ENCODE results near the gene MAP7D2.
A peak's percentile ranks its signal among the peaks of the same experiment; 100 is the strongest.

MAP7D2 gene

DNA sequence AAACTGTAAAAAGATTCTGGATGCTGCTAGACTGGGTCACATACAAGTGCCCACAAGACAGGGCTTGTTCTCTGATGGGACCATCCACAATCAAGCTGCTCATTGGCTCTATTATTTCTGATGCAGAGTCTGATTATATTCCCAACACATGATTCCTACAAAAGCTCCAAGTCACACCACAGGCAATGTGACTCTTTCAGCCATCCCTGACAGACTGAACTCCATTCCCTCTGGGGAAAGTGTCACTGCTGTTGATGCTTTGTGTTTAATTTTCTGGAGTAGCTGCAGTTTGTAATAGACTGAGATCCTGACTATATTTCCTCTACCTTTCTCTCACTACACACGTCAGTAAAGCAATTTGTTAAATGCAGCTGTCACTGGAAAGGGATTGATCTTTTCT is 70.5 kb downstream of the MAP7D2 start:
- DNase-seq (ENCODE audit: low read depth in 2 of 2, low spot score in 1 of 2), result no peak

- DNase-seq (ENCODE audit: low read depth in 2 of 2, low spot score in 1 of 2), result no peak
These were observed 74.5 kb downstream of the MAP7D2 start for GRCh38 chrX:20042221-20042620.

- no peak for DNase-seq (ENCODE audit: low read depth in 2 of 2, low spot score in 1 of 2)
These were observed 77.7 kb downstream of the MAP7D2 start for GRCh38 chrX:20038966-20039365.

DNA sequence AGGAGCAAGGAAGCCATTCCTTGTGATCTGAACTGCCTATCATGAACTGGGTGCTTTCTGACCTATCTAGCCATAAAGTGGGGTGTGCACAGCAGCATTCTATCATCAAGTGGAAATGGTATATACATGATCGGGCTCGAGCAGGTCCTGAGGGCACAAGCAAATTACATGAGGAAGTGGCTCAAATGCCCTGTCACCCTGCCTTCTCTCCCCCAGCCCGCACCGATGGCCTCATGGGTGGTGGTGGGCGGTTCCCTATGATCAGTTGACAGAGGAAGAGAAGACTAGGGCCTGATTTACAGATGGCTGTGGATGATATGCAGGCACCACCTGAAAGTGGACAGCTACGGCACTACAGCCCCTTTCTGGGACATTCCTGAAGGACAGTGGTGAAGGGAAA is 79.5 kb downstream of the MAP7D2 start:
- no peak for DNase-seq (ENCODE audit: low read depth in 2 of 2, low spot score in 1 of 2)

DNA sequence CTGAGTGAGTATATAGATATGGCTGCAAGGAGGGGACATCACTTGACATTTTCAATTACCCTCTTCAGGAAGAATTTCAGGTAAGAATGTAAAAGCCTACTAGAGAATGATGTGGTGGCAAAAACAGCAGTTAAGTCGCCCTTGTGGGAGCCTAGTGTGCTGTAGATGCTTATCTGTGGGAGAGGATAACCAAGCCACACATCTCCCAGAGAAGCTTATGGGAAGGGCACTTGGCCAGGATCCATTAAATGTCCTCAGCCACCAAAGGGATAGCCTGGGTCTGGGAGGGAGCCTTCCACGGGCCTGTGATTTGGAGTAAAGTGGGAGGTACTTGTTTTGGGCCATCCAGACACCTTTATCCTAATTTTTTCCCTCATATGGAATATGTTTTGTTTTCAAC is 84.5 kb downstream of the MAP7D2 start:
- DNase-seq (ENCODE audit: low read depth in 2 of 2, low spot score in 1 of 2), result no peak

- DNase-seq (ENCODE audit: low read depth in 2 of 2, low spot score in 1 of 2), result no peak
These were observed 87.0 kb downstream of the MAP7D2 start for GRCh38 chrX:20029728-20030127.

GRCh38 chrX:20028588-20028987 is 88.1 kb downstream of the MAP7D2 start:
- DNase-seq (ENCODE audit: low read depth in 2 of 2, low spot score in 1 of 2), result no peak

DNA sequence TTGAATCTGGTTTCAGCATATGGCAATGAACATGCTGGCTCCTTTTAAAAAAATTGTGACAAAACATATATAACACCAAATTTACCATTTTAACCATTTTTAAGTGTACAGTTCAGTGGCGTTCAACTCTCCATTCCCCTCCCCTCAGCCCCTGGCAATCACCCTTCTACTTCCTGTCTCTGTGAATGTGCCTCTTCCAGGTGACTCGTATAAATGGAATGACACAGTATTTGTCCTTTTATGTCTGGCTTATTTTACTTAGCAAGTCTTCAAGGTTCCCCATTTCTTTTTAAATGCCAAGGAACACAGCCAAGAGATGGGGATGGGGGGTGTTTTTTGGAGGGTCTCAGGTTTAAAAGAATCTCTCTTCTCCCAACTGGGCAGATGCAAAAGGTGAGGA is 90.4 kb downstream of the MAP7D2 start:
- no peak for DNase-seq (ENCODE audit: low read depth in 2 of 2, low spot score in 1 of 2)

DNA sequence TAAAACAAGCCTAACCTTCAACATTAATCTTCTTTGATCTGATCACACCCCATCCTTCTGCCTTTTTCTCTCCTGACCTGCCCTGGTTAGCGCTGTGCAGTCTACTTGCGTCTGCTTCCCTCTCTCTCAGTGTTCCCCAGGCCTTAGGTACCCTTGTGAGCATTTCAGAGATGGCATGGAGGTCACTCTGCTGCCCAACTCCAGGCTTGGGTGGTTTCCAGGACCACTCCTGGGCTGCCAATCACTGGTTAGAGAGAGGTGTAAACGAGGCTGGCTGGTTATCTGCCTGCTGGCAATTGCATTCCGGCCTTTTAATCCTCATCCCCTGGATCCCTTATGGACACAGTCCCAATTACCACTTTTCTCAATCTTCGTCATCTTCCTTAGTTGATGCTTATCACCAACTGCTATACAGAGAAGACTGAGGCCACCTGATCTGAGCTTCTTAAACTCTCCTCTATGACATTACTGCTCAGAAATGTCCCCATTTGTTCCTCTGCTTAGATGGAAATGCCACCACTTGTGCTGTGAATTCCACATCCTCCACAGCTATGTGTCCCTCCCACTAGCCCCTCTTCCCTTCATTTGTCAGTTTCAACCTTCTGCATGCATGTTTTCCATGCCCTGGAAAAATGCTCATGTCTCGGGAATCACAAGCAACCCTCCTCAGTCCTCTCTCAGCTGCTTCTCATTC is 96.9 kb downstream of the MAP7D2 start:
- no peak for DNase-seq (ENCODE audit: low read depth in 2 of 2, low spot score in 1 of 2)

DNA sequence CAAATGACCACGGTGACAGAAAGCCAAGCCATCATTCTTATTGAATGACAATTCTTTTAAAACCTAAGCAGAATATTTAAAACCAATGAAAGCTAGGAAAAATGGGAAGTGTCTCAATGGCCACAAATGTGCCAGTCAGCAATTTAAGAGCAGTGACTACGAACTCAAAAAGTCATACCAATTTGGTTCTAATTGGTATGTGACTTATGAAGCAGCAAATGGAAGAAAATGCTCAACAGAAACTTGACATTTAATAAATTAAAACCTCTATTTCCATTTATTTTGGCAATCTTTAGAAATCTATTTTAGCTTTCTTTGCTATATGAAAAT is 100.1 kb downstream of the MAP7D2 start:
- DNase-seq (ENCODE audit: low read depth in 2 of 2, low spot score in 1 of 2), result no peak

- no peak for DNase-seq (ENCODE audit: low read depth in 2 of 2, low spot score in 1 of 2)
These were observed 100.6 kb downstream of the MAP7D2 start for GRCh38 chrX:20015945-20016615.

- DNase-seq (ENCODE audit: low read depth in 2 of 2, low spot score in 1 of 2), result no peak
These were observed 101.3 kb downstream of the MAP7D2 start for GRCh38 chrX:20015422-20015821.

- DNase-seq (ENCODE audit: low read depth in 2 of 2, low spot score in 1 of 2), result no peak
These were observed 105.1 kb downstream of the MAP7D2 start for GRCh38 chrX:20011608-20012007.

DNA sequence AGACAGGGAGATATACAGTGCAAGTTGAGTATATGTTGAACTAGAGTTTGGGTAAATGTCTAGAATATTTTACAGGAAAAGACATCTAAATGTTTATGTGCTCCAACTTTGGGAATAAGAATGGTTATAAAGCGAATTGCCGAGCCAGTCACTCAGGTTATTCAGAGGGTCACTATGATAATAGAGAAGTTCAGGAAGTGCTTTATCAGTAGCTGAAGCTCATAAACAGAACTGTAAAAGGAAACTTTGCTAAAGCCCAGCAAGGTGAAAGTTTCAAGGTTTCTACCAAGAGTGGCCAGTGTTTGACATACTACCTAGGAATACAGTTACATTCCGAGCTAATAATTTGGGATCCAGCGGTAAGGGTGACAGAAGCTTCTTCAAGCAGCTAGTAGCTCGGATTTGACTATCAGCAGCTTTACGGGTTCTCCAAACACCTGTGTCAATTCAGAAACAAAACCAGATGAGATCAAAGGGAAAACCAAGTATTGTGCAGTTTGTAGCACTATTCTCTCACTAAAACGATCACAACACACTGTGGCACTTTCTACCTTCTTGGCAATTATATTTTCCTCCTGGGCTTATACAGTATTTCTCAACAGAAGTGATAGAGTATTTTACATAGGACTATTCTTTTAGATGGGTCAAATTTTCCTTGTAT is 108.6 kb downstream of the MAP7D2 start:
- DNase-seq (ENCODE audit: low read depth in 2 of 2, low spot score in 1 of 2), result no peak

DNA sequence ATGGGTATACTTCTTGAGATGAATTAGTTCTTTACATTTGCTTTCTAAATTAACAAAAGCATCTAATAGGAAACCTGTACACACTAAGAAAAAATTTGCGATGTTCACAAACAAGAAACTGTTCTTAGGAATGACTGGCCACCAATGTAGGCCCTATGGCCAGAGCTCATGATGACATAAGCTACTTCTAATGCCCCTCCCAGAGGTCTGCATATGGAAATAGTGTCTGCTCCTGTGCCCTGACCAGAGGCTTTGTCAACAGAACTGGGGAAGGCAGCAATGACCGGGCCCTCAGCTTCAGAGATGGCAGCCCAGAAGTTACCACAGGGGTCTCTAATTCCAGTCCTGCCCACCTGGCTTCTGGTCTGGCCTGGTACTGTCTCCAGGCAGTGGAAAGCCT is 110.8 kb downstream of the MAP7D2 start:
- DNase-seq (ENCODE audit: low read depth in 2 of 2, low spot score in 1 of 2), result no peak

GRCh38 chrX:20001588-20001987 is 115.1 kb downstream of the MAP7D2 start:
- no peak for DNase-seq (ENCODE audit: low read depth in 2 of 2, low spot score in 1 of 2)

DNA sequence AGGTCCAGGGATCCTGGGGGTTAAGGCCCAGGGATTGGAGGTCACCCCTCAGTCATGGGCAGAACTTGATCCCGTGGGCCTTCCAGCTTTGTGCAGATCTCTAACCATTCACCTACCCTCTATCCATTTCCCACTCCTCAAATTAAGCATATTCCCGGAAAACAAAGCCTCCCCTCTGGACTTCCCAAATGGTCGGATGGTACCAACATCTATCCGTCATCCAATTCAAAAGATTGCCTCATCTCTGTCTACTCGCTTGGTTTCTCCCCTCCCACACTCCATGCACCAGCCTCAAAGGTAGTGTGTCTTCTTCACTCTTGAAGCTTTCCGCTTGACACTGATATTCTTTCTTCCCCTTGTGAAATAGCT is 125.4 kb downstream of the MAP7D2 start:
- no peak for DNase-seq (ENCODE audit: low read depth in 2 of 2, low spot score in 1 of 2)

DNA sequence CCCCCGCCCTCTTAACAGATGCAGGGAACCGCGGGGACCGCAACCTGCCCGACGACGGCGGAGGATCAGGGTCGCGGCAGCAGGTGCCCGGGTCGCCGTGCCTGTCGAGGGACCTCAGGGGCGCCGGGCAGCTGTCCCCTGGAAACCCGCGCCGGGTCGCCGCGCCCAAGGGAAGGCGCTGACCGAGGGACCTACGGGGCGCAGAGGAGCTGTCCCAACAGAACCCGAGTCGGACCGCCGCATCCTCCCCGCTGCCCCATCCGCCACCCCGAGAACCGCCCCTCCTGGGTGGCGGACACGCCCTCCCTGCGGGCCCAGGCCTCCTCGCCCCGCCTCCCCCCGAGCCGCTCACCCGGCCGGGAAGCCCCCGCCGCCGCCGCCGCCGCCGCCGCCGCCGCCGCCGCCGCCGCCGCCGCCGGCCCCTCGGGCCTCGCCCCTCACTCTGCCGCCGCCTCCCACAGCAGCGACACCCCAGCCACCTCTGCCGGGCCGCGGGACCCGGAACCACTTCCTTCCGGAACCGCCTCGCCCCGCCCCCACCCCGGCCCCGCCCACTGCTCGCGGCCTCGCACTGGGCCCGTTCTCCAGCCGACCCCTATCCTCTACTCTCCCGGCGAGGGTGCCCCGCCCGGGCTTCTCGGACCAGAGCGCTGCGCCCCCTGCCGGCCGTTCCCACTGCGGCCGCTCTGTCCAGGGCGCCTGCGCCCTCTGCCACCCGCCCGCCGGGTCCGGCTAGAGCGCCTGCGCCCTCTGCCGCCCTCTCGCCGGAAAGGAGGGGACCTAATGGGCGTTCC is 126.0 kb downstream of the MAP7D2 start, which contains the start of gene BCLAF3:
BCLAF3 (minus strand) TSS at position 506 of the 794 bp plus-strand sequence. CDS start 20,797 bp downstream, outside the sequence.
- peak; percentile 55 to 74 for DNase-seq (ENCODE audit: low read depth in 2 of 2, low spot score in 1 of 2)

DNA sequence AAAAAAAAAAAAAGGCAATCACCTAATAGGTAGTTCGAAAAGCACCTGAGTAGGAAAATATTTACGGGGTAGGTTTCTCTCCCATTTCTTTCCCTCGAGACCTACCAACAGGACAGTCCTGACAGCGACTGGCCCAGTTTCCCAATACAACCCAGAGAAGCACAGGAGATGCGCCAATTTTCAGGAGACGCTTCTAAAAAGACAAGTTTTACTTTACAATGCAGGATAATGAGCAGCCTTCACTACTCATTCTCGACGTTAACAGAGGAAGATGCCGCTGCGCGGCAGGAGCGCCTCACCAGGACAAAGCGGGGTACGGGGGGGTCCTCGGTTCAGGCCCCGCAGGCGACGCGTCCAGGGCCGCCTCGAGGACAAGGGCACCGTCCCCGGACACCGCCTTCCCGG is 126.6 kb downstream of the MAP7D2 start:
- no peak for DNase-seq (ENCODE audit: low read depth in 2 of 2, low spot score in 1 of 2)

DNA sequence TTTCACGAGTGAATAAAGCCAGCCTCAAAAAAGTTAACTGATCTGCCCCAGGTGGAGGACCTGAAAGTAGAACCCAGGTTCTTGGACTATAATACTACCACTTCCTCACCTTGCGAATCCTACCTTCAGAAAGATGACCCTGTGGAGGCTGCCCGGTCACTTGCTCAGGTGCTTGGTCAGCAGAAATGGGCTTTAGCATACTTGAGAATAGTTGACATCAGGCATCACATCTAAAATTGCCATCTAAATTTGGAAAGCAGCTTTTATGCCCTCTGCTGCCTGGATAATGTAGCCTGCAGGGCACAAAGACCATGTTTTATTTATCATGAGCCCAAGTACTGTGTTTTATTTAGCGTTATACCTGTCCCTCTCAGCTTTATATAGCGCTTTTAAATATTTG is 128.9 kb downstream of the MAP7D2 start:
- no peak for DNase-seq (ENCODE audit: low read depth in 2 of 2, low spot score in 1 of 2)

- no peak for DNase-seq (ENCODE audit: low read depth in 2 of 2, low spot score in 1 of 2)
These were observed 130.2 kb downstream of the MAP7D2 start for GRCh38 chrX:19986531-19986930.

DNA sequence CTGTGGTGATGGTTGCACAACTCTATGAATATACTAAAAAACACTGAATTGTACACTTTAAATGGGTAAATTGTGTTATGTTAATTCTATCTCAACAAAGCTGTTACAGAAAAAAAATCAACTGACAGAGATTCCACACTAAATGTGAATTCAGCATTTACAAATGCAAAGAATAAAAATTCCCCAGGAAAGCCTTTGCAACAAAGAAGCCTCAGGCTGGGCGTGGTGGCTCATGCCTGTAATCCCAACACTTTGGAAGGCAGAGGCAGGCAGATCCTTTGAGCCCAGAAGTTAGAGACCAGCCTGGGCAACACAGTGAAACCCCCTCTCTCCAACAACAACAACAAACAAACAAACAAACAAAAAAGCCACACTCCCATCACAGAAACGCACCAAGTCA is 134.8 kb downstream of the MAP7D2 start:
- DNase-seq (ENCODE audit: low read depth in 2 of 2, low spot score in 1 of 2), result no peak

Measured in stimulated activated CD8-positive, alpha-beta memory T cell treated with anti-CD3 and anti-CD28 coated beads, Interleukin-4, amount 100 ng/mL, for 4 hours (primary cell).